Colonic mucosa (tissue), 4 donors: Measurements from ENCODE around the gene PROX1. TPM values are rescaled to one million over a fixed set of nuclear protein-coding genes. Genes with fewer than 3 reads are reported as not detected.

ENCODE experiments used
- DNase-seq: peaks from one replicate; pipeline ENCODE4 v3.0.0-alpha.2; 2020
- H3K27ac ChIP-seq: fragments of 200-600 bp; one replicate; pipeline ENCODE4 v1.8.0; 2021
- H3K27me3 ChIP-seq: fragments of 200-600 bp; one replicate; pipeline ENCODE4 v1.8.0; 2021
- H3K36me3 ChIP-seq: fragments of 200-600 bp; one replicate; pipeline ENCODE4 v1.8.0; 2021
- H3K4me1 ChIP-seq: fragments of 200-600 bp; one replicate; pipeline ENCODE4 v1.8.0; 2021; ENCODE audit warnings: mild to moderate bottlenecking
- H3K4me3 ChIP-seq: fragments of 200-600 bp; one replicate; pipeline ENCODE4 v1.8.0; 2021
- H3K9ac ChIP-seq, 2 donors: one replicate each; pipeline ENCODE4 v1.7.0; 2013; ENCODE audit warnings: control low read depth in 2 of 2, low read depth in 2 of 2, low read length in 2 of 2
- H3K9me3 ChIP-seq: fragments of 200-600 bp; one replicate; pipeline ENCODE4 v1.8.0; 2021
- CTCF ChIP-seq: fragments of 200-600 bp; IDR thresholded peaks from one replicate; pipeline ENCODE4 v1.8.0; 2022; ENCODE audit warnings: antibody characterized with exemption, mild to moderate bottlenecking
- intact Hi-C: fragments of 100-400 bp; cut with DNase I; formaldehyde crosslinking; loops from one replicate; pipeline ENCODE4 v1.14.1; 2022
- total RNA-seq, 2 donors: library from RNA; stranded (reverse); fragmentation: NEBNext Ultra II Directional in 1 of 2; extraction: Animal tissue kit (Norgen Biotek cat#: 25700) in 1 of 2; gene quantifications; one replicate each; pipeline ENCODE4 v1.2.1, GENCODE V29; 2021
- donor health status: healthy.
- donor health status: DM: no; HTN: no; CAD: no.
- donor health status: DM: no; HTN: no; CAD: no.

PROX1 gene
- total RNA-seq, 2 donors from 2014 or later, result 11.6 to 14.7 TPM

GRCh38 chr1:213999732-214000131 is 12.0 kb downstream of the PROX1 start:
- Histone ChIP-seq H3K9ac (no peak overlapping the region), H3K9me3 (no peaks in the 10 kb centered on the region), H3K4me3 (no peak overlapping the region), H3K36me3 (no peaks in the 10 kb centered on the region), H3K27ac (no peak overlapping the region), H3K27me3 (no peaks in the 10 kb centered on the region), H3K4me1 (no peaks in the 10 kb centered on the region)
- DNase-seq, result no peak
- intact Hi-C loops, result no loop called here
- no peak for TF ChIP-seq CTCF

GRCh38 chr1:214002060-214002459 is 14.3 kb downstream of the PROX1 start:
- no peak overlapping the region for H3K9ac ChIP-seq
- H3K36me3 ChIP-seq, result no peaks in the 10 kb centered on the region
- intact Hi-C loops, result no loop called here
- DNase-seq, result no peak
- no peak for TF ChIP-seq CTCF
- no peaks in the 10 kb centered on the region for H3K27me3 ChIP-seq
- H3K4me3 ChIP-seq, result no peak overlapping the region
- H3K4me1 ChIP-seq, result no peaks in the 10 kb centered on the region
- no peaks in the 10 kb centered on the region for H3K9me3 ChIP-seq
- H3K27ac ChIP-seq, result no peak overlapping the region

GRCh38 chr1:214002472-214002871 is 14.7 kb downstream of the PROX1 start:
- no peaks in the 10 kb centered on the region for H3K9me3 ChIP-seq
- no peaks in the 10 kb centered on the region for H3K27me3 ChIP-seq
- no peak for TF ChIP-seq CTCF
- H3K36me3 ChIP-seq, result no peaks in the 10 kb centered on the region
- H3K4me1 ChIP-seq, result no peaks in the 10 kb centered on the region
- no peak overlapping the region for H3K4me3 ChIP-seq
- H3K9ac ChIP-seq, result no peak overlapping the region
- intact Hi-C loops, result no loop called here
- H3K27ac ChIP-seq, result no peak overlapping the region
- DNase-seq, result no peak

GRCh38 chr1:214003233-214003632 is 15.5 kb downstream of the PROX1 start:
- TF ChIP-seq CTCF, result no peak
- no peaks in the 10 kb centered on the region for H3K36me3 ChIP-seq
- intact Hi-C loops, result no loop called here
- no peak overlapping the region for H3K9ac ChIP-seq
- no peak overlapping the region for H3K27ac ChIP-seq
- no peak overlapping the region for H3K4me3 ChIP-seq
- no peaks in the 10 kb centered on the region for H3K27me3 ChIP-seq
- no peaks in the 10 kb centered on the region for H3K4me1 ChIP-seq
- H3K9me3 ChIP-seq, result no peaks in the 10 kb centered on the region
- DNase-seq, result no peak

GRCh38 chr1:214004014-214004413 is 16.2 kb downstream of the PROX1 start:
- Histone ChIP-seq H3K9me3 (no peaks in the 10 kb centered on the region), H3K27ac (no peak overlapping the region), H3K4me1 (no peaks in the 10 kb centered on the region), H3K36me3 (no peaks in the 10 kb centered on the region), H3K4me3 (no peak overlapping the region), H3K9ac (no peak overlapping the region), H3K27me3 (no peaks in the 10 kb centered on the region)
- no peak for TF ChIP-seq CTCF
- DNase-seq, result no peak
- intact Hi-C loops, result no loop called here

GRCh38 chr1:214004795-214005194 is 17.0 kb downstream of the PROX1 start:
- no peak overlapping the region for H3K27ac ChIP-seq
- H3K9me3 ChIP-seq, result no peaks in the 10 kb centered on the region
- H3K9ac ChIP-seq, result no peak overlapping the region
- H3K4me3 ChIP-seq, result no peak overlapping the region
- TF ChIP-seq CTCF, result no peak
- no peaks in the 10 kb centered on the region for H3K27me3 ChIP-seq
- H3K36me3 ChIP-seq, result no peaks in the 10 kb centered on the region
- DNase-seq, result no peak
- no peaks in the 10 kb centered on the region for H3K4me1 ChIP-seq
- intact Hi-C loops, result no loop called here
